Raji (cell line): ENCODE results near the gene IL31.

ENCODE experiments used
- POLR2A ChIP-seq: IDR thresholded peaks from 2 replicates; pipeline ENCODE4 v1.6.1; 2011; ENCODE audit warnings: low read depth, low read length, control low read depth; ENCODE audit not compliant: insufficient read depth

The IL31 gene

GRCh38 chr12:122199484-122200355, 25.7 kb upstream of the IL31 start:
- TF ChIP-seq POLR2A, result no peak

DNA sequence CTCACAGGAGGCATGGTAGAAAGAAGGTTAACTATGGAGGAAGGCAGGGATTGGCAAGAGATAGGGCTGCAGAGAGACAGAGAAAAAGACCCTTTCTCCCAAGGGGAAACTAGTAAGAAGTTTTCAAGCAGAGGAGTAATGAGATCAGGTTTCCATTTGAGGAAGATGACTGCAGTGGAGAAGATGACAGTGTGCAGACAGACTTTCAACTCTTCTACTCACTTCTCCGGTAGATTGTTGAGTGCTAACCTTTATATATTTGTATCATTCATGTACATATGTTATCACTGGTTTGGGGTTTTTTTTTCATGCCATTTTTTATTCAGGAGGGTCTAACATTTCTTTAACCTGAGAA, 23.6 kb upstream of the IL31 start:
- TF ChIP-seq POLR2A, result no peak

DNA sequence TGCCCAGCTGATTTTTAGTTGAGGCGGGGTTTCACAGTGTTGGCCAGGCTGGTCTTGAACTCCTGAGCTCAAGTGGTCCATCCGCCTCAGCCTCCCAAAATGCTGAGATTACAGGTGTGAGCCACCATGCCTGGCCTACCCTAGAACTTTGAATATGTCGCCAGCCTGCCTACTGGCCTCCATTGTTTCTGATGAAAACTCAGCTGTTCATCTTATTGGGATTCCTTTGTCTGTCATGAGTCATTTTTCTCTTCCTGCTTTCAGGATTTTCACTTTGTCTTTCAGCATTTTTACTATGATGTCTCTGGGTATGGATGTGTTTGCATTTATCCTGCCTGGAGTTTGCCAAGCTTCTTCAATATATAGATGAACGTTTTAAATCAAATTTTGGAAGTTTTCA, 21.4 kb upstream of the IL31 start:
- no peak for TF ChIP-seq POLR2A

- TF ChIP-seq POLR2A, result no peak
Measured at GRCh38 chr12:122194804-122195203, 20.8 kb upstream of the IL31 start.

GRCh38 chr12:122192441-122192840, 18.4 kb upstream of the IL31 start:
- no peak for TF ChIP-seq POLR2A

DNA sequence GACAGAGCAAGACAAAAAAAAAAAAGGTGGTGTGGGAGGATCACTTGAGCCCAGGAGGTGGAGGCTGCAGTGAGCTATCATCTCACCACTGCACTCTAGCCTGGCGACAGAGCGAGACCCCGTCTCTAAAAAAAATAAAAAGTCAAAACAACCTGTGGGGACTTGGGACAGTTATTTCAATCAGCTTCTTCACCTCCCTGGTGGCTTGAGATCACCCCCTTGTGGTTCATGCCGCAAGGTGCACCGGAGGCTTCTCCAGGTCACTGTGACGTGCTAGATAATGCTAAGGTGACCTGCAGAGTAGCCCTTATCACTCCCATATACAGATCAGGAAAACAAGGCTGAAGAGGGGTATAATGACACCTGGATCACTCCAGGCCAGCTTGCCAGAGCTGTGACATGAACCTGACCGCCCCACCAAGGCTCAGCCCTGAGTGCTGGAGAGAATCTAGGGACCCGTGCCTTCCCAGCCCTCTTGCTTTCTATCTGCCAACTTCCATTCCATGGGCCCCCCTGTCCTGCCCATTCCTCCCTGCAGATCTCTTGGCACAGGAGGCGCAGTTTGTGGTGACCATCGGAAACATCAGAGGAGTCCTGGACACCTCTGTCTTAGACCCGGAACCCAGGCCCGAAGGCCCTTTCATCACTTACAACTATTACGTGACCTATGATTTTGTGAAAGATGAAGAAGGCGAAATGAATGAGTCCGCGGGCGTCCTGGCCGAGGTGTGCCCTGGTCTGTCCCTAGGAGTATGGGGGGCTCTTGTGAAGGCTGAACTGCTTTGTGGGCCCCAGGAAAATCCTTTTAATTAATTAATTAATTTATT, 17.0 kb upstream of the IL31 start:
- TF ChIP-seq POLR2A, result no peak

DNA sequence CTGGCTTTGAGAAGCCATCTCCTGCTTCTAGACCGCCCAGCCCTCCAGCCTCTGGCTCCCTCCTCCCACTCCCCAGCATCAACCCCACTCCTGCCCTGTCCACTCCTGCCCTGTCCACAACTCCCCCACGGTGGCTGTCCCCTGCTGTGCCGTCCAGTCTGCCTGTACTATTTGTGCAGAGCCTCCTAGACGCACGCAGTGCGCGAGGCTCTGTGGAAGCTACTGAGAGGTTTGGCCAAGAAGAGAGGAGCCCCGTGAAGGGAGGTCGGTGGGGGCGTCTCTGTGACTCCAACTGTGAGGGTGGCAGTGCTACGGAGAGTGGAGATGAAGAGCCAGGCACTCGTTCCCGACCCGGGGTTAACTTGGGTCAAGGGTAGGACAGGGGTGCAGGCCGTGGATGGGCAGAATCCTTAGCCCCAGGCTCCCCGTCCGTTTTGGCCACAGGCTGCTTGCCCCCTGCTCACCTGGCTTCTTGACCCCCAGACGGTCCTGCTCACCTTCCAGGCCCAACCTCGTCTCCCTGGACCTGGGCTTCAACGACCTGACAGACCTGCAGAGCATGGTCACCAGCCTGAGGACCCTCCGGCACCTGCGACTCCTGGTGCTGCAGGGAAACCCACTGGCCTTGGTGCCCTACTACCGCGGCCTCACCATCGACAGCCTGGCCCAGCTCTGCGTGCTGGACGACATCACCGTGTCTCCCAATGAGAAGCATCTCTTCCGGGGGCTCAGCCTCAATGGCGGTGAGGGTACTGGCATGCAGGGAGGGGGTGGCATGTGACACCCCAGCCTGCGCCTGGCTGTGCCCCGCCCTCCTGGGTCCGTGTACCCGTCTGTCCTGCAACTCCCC, 15.8 kb upstream of the IL31 start:
- TF ChIP-seq POLR2A, result no peak

DNA sequence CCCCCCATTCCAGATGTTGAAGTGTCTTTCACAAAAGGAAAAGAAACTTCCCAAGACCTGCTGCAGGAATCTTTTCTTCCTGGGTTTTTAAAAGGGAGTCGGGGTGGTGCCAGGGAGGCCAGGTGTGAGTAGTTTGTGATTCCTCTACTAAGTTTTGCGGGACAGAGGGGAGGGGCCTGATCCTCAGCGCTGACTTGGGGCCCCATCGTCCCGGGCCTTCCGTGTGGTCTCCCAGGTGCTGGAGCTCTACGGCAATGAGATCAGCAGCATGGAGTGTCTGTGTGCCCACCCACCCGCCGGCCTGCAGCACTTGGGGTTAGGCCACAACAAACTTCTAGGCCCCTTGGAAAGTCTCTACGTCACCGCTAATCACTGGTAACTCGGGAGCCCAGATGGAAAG, 13.4 kb upstream of the IL31 start:
- TF ChIP-seq POLR2A, result no peak

DNA sequence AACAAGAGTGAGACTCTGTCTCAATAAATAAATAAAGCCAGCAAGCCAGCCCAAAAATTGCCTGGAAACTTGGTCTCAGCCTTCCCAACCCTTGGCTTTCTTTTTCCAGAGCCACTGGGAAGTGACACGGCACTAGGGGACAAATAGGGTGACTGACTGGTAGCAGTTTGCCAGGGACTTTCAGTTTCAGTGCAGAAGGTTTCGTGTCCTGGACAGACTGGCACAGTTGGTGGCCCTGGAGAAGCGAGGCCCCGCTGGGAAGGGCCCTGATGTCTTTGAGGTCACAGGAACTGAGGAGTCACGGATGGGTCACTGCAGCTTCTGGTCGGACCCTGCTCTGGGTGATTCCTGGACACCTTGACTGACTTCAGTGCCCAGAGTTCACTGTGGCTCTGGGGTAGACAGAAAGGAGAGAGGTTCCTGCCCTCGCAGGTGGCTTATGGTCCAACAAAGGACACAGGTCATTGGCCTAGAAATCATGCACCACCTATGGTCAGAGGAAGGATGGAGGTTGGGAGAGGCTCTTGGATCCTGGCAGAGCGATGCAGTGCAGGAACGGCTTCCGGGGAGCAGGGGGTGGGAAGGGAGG, 11.6 kb upstream of the IL31 start:
- TF ChIP-seq POLR2A, result no peak

DNA sequence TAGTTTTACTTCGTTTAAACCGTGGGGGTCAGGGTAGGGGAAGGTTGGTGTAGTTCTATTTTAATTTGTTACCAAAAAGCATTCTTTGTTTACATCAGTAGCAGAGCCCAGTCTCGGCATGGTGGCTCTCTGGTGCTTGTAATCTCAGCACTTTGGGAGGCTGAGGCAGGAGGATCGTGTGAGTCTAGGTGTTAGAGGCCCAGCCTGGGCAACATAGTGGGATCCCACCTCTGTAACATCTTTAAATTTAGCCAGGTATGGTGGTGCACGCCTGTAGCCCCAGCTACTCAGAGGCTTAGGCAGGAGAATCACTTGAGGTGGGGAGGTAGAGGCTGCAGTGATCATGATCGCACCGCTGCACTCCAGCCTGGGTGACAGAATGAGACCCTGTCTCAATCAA, 11.1 kb upstream of the IL31 start:
- TF ChIP-seq POLR2A, result no peak

GRCh38 chr12:122184517-122184916, 10.5 kb upstream of the IL31 start:
- TF ChIP-seq POLR2A, result no peak

DNA sequence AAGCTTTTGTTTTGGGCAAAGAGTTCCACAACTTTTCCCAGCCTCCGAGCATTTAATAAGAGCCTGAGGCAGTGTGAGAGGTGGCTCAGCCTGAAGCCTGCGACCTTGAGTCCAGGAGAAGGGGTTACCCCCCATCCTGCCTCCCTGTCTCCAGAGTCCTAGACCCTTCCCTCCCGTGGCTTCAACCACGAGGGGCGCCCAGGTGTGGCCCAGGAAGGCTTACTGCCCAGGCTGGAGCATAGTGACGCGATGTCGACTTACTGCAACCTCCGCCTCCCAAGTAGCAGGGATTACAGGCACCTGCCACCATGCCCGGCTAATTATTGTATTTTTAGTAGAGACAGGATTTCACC, 9.5 kb upstream of the IL31 start:
- TF ChIP-seq POLR2A, result no peak

GRCh38 chr12:122182887-122183587, 9.0 kb upstream of the IL31 start, which contains the start of gene LRRC43:
Gene LRRC43, plus strand, starts transcription at chr12:122183123. Its CDS starts 22 bp downstream, at chr12:122183145.
- TF ChIP-seq POLR2A, result no peak

- no peak for TF ChIP-seq POLR2A
Measured at GRCh38 chr12:122172262-122172939, 1.6 kb downstream of the IL31 start.
